H9 (cell line): ENCODE results near the gene PPARA. TPM values are rescaled to one million over a fixed set of nuclear protein-coding genes. Genes with fewer than 3 reads are reported as not detected.

Experiments used
- DNase-seq: peaks from one replicate; pipeline ENCODE4 v3.0.0-alpha.2; 2017
- H2AFZ ChIP-seq: one replicate; pipeline ENCODE4 v1.6.1; 2013; ENCODE audit warnings: mild to moderate bottlenecking, low read length, control low read depth, moderate library complexity
- H2AK5ac ChIP-seq: 2 replicates; pipeline ENCODE4 v1.6.1; 2013; ENCODE audit warnings: low read length, control low read depth, mixed read lengths; ENCODE audit not compliant: insufficient read length
- H2BK120ac ChIP-seq: one replicate; pipeline ENCODE4 v1.6.1; 2013; ENCODE audit warnings: low read depth, mild to moderate bottlenecking, low read length, control low read depth, inconsistent platforms; ENCODE audit not compliant: poor library complexity, severe bottlenecking
- H2BK12ac ChIP-seq: 2 replicates; pipeline ENCODE4 v1.6.1; 2013; ENCODE audit warnings: low read length, control low read depth, mixed read lengths, low read depth; ENCODE audit not compliant: insufficient read length
- H2BK15ac ChIP-seq: 2 replicates; pipeline ENCODE4 v1.6.1; 2013; ENCODE audit warnings: low read depth, low read length, control low read depth
- H2BK20ac ChIP-seq: one replicate; pipeline ENCODE4 v1.6.1; 2013; ENCODE audit warnings: low read depth, mild to moderate bottlenecking, low read length, control low read depth, inconsistent platforms; ENCODE audit not compliant: poor library complexity, severe bottlenecking
- H2BK5ac ChIP-seq: 2 replicates; pipeline ENCODE4 v1.6.1; 2013; ENCODE audit warnings: low read length, control low read depth, mixed read lengths; ENCODE audit not compliant: insufficient read length
- H3K14ac ChIP-seq: 2 replicates; pipeline ENCODE4 v1.6.1; 2013; ENCODE audit warnings: low read length, control low read depth; ENCODE audit not compliant: insufficient read depth
- H3K18ac ChIP-seq: 2 replicates; pipeline ENCODE4 v1.6.1; 2013; ENCODE audit warnings: low read depth, mild to moderate bottlenecking, mixed read lengths, low read length, control low read depth; ENCODE audit not compliant: insufficient read length
- H3K23ac ChIP-seq: 2 replicates; pipeline ENCODE4 v1.6.1; 2013; ENCODE audit warnings: low read length, control low read depth, mixed read lengths, low read depth; ENCODE audit not compliant: insufficient read length
- H3K23me2 ChIP-seq: 2 replicates; pipeline ENCODE4 v1.6.1; 2013; ENCODE audit warnings: low read depth, mild to moderate bottlenecking, mixed read lengths, low read length, control low read depth; ENCODE audit not compliant: insufficient read length, poor library complexity, severe bottlenecking
- H3K27ac ChIP-seq: 2 replicates; pipeline ENCODE4 v1.5.1; 2013; ENCODE audit warnings: low read length, control low read depth, mixed read lengths, low read depth; ENCODE audit not compliant: insufficient read length
- H3K27me3 ChIP-seq: 2 replicates; pipeline ENCODE4 v1.6.1; 2013; ENCODE audit warnings: low read length, control low read depth, inconsistent platforms; ENCODE audit not compliant: insufficient read depth
- H3K4ac ChIP-seq: 2 replicates; pipeline ENCODE4 v1.6.1; 2013; ENCODE audit warnings: low read depth, mild to moderate bottlenecking, control low read depth, inconsistent platforms, low read length, moderate library complexity
- H3K4me1 ChIP-seq: 2 replicates; pipeline ENCODE4 v1.6.1; 2013; ENCODE audit warnings: low read length, control low read depth, inconsistent platforms; ENCODE audit not compliant: insufficient read depth
- H3K4me2 ChIP-seq: 2 replicates; pipeline ENCODE4 v1.6.1; 2013; ENCODE audit warnings: low read length, control low read depth, mixed read lengths; ENCODE audit not compliant: insufficient read length, insufficient read depth
- H3K56ac ChIP-seq: 2 replicates; pipeline ENCODE4 v1.6.1; 2013; ENCODE audit warnings: low read depth, mild to moderate bottlenecking, mixed read lengths, low read length, control low read depth; ENCODE audit not compliant: insufficient read length
- H3K79me1 ChIP-seq: 2 replicates; pipeline ENCODE4 v1.6.1; 2013; ENCODE audit warnings: low read depth, mild to moderate bottlenecking, moderate library complexity, low read length, control low read depth, inconsistent platforms; ENCODE audit not compliant: insufficient read depth, poor library complexity, severe bottlenecking
- H3K79me2 ChIP-seq: 2 replicates; pipeline ENCODE4 v1.6.1; 2013; ENCODE audit warnings: low read length, control low read depth, inconsistent platforms; ENCODE audit not compliant: insufficient read depth
- H3K9ac ChIP-seq: 2 replicates; pipeline ENCODE4 v1.6.1; 2013; ENCODE audit warnings: low read length, control low read depth, mixed read lengths; ENCODE audit not compliant: insufficient read length; ENCODE audit errors: extremely low read depth
- H3K9me3 ChIP-seq: one replicate; pipeline ENCODE4 v1.6.1; 2013; ENCODE audit warnings: low read depth, low read length, inconsistent platforms; ENCODE audit not compliant: control insufficient read depth
- H3T11ph ChIP-seq: one replicate; pipeline ENCODE4 v1.6.1; 2013; ENCODE audit warnings: mild to moderate bottlenecking, low read length, control low read depth, inconsistent platforms
- H4K20me1 ChIP-seq: one replicate; pipeline ENCODE4 v1.6.1; 2013; ENCODE audit not compliant: control insufficient read depth, insufficient read length, insufficient read depth
- H4K5ac ChIP-seq: 2 replicates; pipeline ENCODE4 v1.6.1; 2013; ENCODE audit warnings: low read depth, mild to moderate bottlenecking, mixed read lengths, low read length, control low read depth; ENCODE audit not compliant: insufficient read length
- H4K8ac ChIP-seq: replicated peaks from 2 replicates; pipeline ENCODE4 v1.6.1; 2013; ENCODE audit warnings: low read length, control low read depth, mixed read lengths, low read depth; ENCODE audit not compliant: insufficient read length
- H4K91ac ChIP-seq: 2 replicates; pipeline ENCODE4 v1.6.1; 2013; ENCODE audit warnings: low read depth, mild to moderate bottlenecking, moderate library complexity, mixed read lengths, low read length, control low read depth; ENCODE audit not compliant: insufficient read length
- H3K27ac Mint-ChIP-seq, 3 experiments: 2 replicates in 2 of 3; 3 replicates in 1 of 3; pipeline ENCODE4 v1.8.0; 2020 to 2021; ENCODE audit warnings: mixed read lengths in 3 of 3, mild to moderate bottlenecking in 1 of 3, moderate library complexity in 1 of 3
- H3K27me3 Mint-ChIP-seq: 2 replicates; pipeline ENCODE4 v1.8.0; 2021; ENCODE audit warnings: low read depth, mild to moderate bottlenecking, moderate library complexity, mixed read lengths
- H3K36me3 Mint-ChIP-seq, 3 experiments: 2 replicates in 2 of 3; 3 replicates in 1 of 3; pipeline ENCODE4 v1.8.0; 2020 to 2021; ENCODE audit warnings: low read depth in 3 of 3, mixed read lengths in 3 of 3; ENCODE audit not compliant: insufficient read depth in 1 of 3
- H3K4me1 Mint-ChIP-seq, 2 experiments: 2 replicates each; pipeline ENCODE4 v1.8.0; 2020; ENCODE audit warnings: mixed read lengths in 2 of 2
- H3K4me3 Mint-ChIP-seq, 2 experiments: 2 replicates in 1 of 2; 3 replicates in 1 of 2; pipeline ENCODE4 v1.8.0; 2020 to 2021; ENCODE audit warnings: mild to moderate bottlenecking in 2 of 2, mixed read lengths in 2 of 2, moderate library complexity in 1 of 2
- H3K9me3 Mint-ChIP-seq, 2 experiments: 2 replicates in 1 of 2; 3 replicates in 1 of 2; pipeline ENCODE4 v1.8.0; 2020; ENCODE audit warnings: mild to moderate bottlenecking in 2 of 2, mixed read lengths in 2 of 2, moderate library complexity in 1 of 2
- CTCF ChIP-seq: fragments of 200-600 bp; sonication (generic); conservative IDR thresholded peaks from 3 replicates; pipeline ENCODE4 v1.8.0; 2021; ENCODE audit warnings: antibody characterized with exemption, mild to moderate bottlenecking
- WGBS: extraction: QIAGEN DNeasy Blood & Tissue Kit; methylation state at CpG from one replicate; pipeline ENCODE4 v1.1.7; 2013; ENCODE audit warnings: missing lambda C conversion rate, low lambda C conversion rate, mixed read lengths; ENCODE audit not compliant: insufficient read length; ENCODE audit errors: extremely low coverage; 5-methylcytosine and 5-hydroxymethylcytosine counted together
- total RNA-seq: library from RNA; stranded (reverse); gene quantifications from 2 replicates; pipeline ENCODE4 v1.2.1, GENCODE V29; 2021

PPARA gene
- total RNA-seq, 1 experiment from 2014 or later = 7.3 TPM

- no peak overlapping the region for H3K4me2 ChIP-seq
- TF ChIP-seq CTCF = no peak
- no peaks in the 10 kb centered on the region for H3K9me3 ChIP-seq
- H3K23me2 ChIP-seq = no peaks in the 10 kb centered on the region
- H3K9me3 Mint-ChIP-seq = no peaks in the 10 kb centered on the region; a peak in 1 of 5 replicates
- H3K36me3 Mint-ChIP-seq = no peaks in the 10 kb centered on the region
- H2BK120ac ChIP-seq = no peak overlapping the region
- H2AFZ ChIP-seq = no peak overlapping the region
- H2AK5ac ChIP-seq = no peak overlapping the region
- H4K8ac ChIP-seq = no peak overlapping the region
- no peak overlapping the region for H3K27ac ChIP-seq
- H2BK12ac ChIP-seq = no peak overlapping the region
- H3K4ac ChIP-seq = no peak overlapping the region
- H3K79me2 ChIP-seq = no peaks in the 10 kb centered on the region
- H3K27me3 ChIP-seq = no peaks in the 10 kb centered on the region
- peaks cover 7% of the 10 kb centered on the region in 2 experiments for H3K4me1 Mint-ChIP-seq
- no peaks in the 10 kb centered on the region for H4K20me1 ChIP-seq
- no peak for DNase-seq
- no peak overlapping the region for H2BK20ac ChIP-seq
- H3K4me3 Mint-ChIP-seq = no peak overlapping the region
- H3K79me1 ChIP-seq = no peaks in the 10 kb centered on the region
- H3K4me1 ChIP-seq = no peaks in the 10 kb centered on the region
- H4K91ac ChIP-seq = no peak overlapping the region
- H3K9ac ChIP-seq = no peak overlapping the region
- no peak overlapping the region for H4K5ac ChIP-seq
- H3K23ac ChIP-seq = no peak overlapping the region
- H2BK5ac ChIP-seq = no peak overlapping the region
- no peak overlapping the region for H2BK15ac ChIP-seq
- H3T11ph ChIP-seq = no peak overlapping the region
- peak overlapping the region; percentile 22; the same call in 1 of the 2 replicates for H3K14ac ChIP-seq
- no peaks in the 10 kb centered on the region for H3K27me3 Mint-ChIP-seq
- no peak overlapping the region; a peak in 1 of 7 replicates for H3K27ac Mint-ChIP-seq
- no peak overlapping the region for H3K56ac ChIP-seq
- WGBS = no CpG with 5 or more reads among the region's 24 CpGs
- H3K18ac ChIP-seq = no peak overlapping the region
Observed at GRCh38 chr22:46136486-46137217, 13.7 kb upstream of the PPARA start.
